BJ (cell line): Measurements from ENCODE around the gene NEK4. TPM values are rescaled to one million over a fixed set of nuclear protein-coding genes. Genes with fewer than 3 reads are reported as not detected.

ENCODE experiments used
- CTCF ChIA-PET: fragments of 350-600 bp; formaldehyde crosslinking; extraction: SDS; loops from one replicate; lab custom pipeline; 2021; ENCODE audit warnings: antibody characterized with exemption, inconsistent platforms; lab: Yijun Ruan, JAX
- POLR2A ChIA-PET: fragments of 300-600 bp; sonication (Branson Sonifier 250); formaldehyde crosslinking; extraction: SDS; loops from one replicate; lab custom pipeline; 2021; ENCODE audit warnings: antibody characterized with exemption; lab: Charles Lee
- DNase-seq: peaks from one replicate; pipeline ENCODE4 v3.0.0-alpha.2; 2011; ENCODE audit warnings: low read depth
- H3K27me3 ChIP-seq: 2 replicates; pipeline ENCODE4 v1.6.0; 2011; ENCODE audit warnings: low read length; ENCODE audit not compliant: control insufficient read depth, insufficient read depth
- H3K36me3 ChIP-seq: 2 replicates; pipeline ENCODE4 v1.5.1; 2011; ENCODE audit warnings: low read length; ENCODE audit not compliant: control insufficient read depth, insufficient read depth
- H3K4me3 ChIP-seq: 2 replicates; pipeline ENCODE4 v1.5.1; 2011; ENCODE audit warnings: low read depth, mild to moderate bottlenecking, control low read depth, low read length
- polyA plus RNA-seq: library from polyadenylated mRNA; depleted of rRNA; stranded (reverse); fragments of >200 nt; gene quantifications from 2 replicates; pipeline ENCODE4 v1.2.3, GENCODE V29; 2011
- TF ChIP-seq, protein P1 (sequence below): IDR thresholded peaks from 2 replicates; pipeline ENCODE4 v1.5.1; 2011; ENCODE audit warnings: low read depth, mild to moderate bottlenecking, control low read depth, inconsistent platforms, low read length, moderate library complexity; ENCODE audit not compliant: insufficient read depth

NEK4 gene
- polyA plus RNA-seq, 1 experiment, result 10.0 TPM

GRCh38 chr3:52798376-52798977 is 27.7 kb upstream of the NEK4 start:
- no peaks in the 10 kb centered on the region for H3K27me3 ChIP-seq
- POLR2A ChIA-PET, result no interaction called here
- H3K4me3 ChIP-seq, result no peak overlapping the region
- CTCF ChIA-PET, result interaction anchor here (1.0 to 1.6 kb wide), 6 partner anchors 11 to 23 kb away, joined by 3 to 9 read pairs (median 6); no protein-coding TSS in a partner anchor
- DNase-seq, result no peak
- no peaks in the 10 kb centered on the region for H3K36me3 ChIP-seq
- TF ChIP-seq, protein P1, sequence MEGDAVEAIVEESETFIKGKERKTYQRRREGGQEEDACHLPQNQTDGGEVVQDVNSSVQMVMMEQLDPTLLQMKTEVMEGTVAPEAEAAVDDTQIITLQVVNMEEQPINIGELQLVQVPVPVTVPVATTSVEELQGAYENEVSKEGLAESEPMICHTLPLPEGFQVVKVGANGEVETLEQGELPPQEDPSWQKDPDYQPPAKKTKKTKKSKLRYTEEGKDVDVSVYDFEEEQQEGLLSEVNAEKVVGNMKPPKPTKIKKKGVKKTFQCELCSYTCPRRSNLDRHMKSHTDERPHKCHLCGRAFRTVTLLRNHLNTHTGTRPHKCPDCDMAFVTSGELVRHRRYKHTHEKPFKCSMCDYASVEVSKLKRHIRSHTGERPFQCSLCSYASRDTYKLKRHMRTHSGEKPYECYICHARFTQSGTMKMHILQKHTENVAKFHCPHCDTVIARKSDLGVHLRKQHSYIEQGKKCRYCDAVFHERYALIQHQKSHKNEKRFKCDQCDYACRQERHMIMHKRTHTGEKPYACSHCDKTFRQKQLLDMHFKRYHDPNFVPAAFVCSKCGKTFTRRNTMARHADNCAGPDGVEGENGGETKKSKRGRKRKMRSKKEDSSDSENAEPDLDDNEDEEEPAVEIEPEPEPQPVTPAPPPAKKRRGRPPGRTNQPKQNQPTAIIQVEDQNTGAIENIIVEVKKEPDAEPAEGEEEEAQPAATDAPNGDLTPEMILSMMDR, result no peak

DNA sequence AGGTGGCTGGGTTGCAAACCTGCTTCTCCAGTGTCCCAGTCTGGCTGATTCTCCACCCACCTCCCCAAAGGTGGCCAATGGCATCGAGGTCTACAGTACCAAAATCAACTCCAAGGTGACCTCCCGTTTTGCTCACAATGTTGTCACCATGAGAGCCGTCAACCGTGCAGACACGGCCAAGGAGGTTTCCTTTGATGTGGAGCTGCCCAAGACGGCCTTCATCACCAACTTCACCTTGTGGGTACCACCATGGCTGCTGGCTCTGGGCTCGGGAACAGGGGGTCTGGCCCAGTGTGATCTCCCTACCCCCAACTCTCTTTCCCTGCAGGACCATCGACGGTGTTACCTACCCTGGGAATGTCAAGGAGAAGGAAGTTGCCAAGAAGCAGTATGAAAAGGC is 25.7 kb upstream of the NEK4 start:
- ChIA-PET POLR2A (no interaction called here), CTCF (no interaction called here)
- TF ChIP-seq, protein P1, result no peak
- Histone ChIP-seq H3K4me3 (no peak overlapping the region), H3K36me3 (no peaks in the 10 kb centered on the region), H3K27me3 (peaks cover 5% of the 10 kb centered on the region; the same call in 1 of the 2 replicates)
- no peak for DNase-seq

- TF ChIP-seq, protein P1, result no peak
- ChIA-PET POLR2A (no interaction called here), CTCF (no interaction called here)
- Histone ChIP-seq H3K36me3 (no peaks in the 10 kb centered on the region), H3K4me3 (no peak overlapping the region), H3K27me3 (peaks cover 5% of the 10 kb centered on the region)
- no peak for DNase-seq
Measured at GRCh38 chr3:52795298-52795900, 24.7 kb upstream of the NEK4 start.

DNA sequence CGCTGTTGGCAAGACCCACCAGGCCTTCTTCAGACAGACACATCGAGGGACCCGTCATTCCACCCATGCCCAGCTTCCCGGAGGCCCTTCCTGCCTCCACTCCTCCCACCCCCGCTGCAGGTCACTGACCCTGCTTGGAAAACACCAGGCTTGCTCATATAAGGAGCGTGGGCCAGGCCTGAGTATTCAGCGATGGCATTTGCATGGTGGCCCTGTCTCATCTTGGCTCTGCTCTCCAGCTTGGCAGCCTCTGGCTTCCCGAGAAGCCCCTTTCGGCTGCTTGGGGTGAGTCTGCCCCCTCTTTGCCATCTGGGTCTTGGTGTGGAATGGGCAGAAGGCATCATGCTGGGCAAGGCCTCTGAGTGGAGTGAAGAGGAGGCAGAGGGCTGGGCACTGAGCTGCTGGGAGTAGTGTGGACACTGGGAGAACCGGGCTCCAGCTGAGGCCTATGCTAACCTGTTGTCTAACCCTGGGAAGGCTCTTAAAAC is 23.9 kb upstream of the NEK4 start, which contains the start of gene ITIH3:
ITIH3 (plus strand) TSS at position 185 of the 488 bp plus-strand sequence; CDS start at position 193, 8 bp downstream.
- CTCF ChIA-PET, result interaction anchor here (0.6 kb wide), 1 partner anchor 737 kb away, joined by 3 read pairs; no protein-coding TSS in a partner anchor
- TF ChIP-seq, protein P1, result no peak
- peaks cover 5% of the 10 kb centered on the region for H3K27me3 ChIP-seq
- POLR2A ChIA-PET, result no interaction called here
- H3K4me3 ChIP-seq, result no peak within 1 kb of the TSS
- DNase-seq, result no peak
- H3K36me3 ChIP-seq, result no peaks in the 10 kb centered on the region

- H3K4me3 ChIP-seq, result no peak overlapping the region
- H3K27me3 ChIP-seq, result peaks cover 5% of the 10 kb centered on the region
- ChIA-PET CTCF (interaction anchor here (0.6 to 1.4 kb wide), 4 partner anchors 9 to 737 kb away, joined by 3 read pairs; no protein-coding TSS in a partner anchor), POLR2A (no interaction called here)
- H3K36me3 ChIP-seq, result no peaks in the 10 kb centered on the region
- DNase-seq, result no peak
- TF ChIP-seq, protein P1, result no peak
Measured at GRCh38 chr3:52793702-52794611, 23.2 kb upstream of the NEK4 start.
